ENCODE data around the gene EPHA4. TPM values are rescaled to one million over a fixed set of nuclear protein-coding genes. Genes with fewer than 3 reads are reported as not detected.
A peak's percentile ranks its signal among the peaks of the same experiment; 100 is the strongest.

EPHA4 gene
- 111 and 132 TPM in 2 replicates for total RNA-seq (2012; rRNA removed)
- polyA plus RNA-seq (2012; rRNA removed): 30.7 and 36.9 TPM in 2 replicates
- polyA plus RNA-seq (2012; cell fraction: cytosol; rRNA removed): 17.3 and 20.6 TPM in 2 replicates
- polyA plus RNA-seq (2012; cell fraction: nucleus; rRNA removed; ENCODE audit: low replicate concordance): 25.9 and 75.6 TPM in 2 replicates
- Bru-seq, nascent RNA: percentile 91 among the genes with signal in this experiment
- BruChase-seq, experiment 1, labeled RNA remaining after a 6-hour chase: percentile 74 among the genes with signal in this experiment
- BruChase-seq, experiment 2, labeled RNA remaining after a 2-hour chase: percentile 81 among the genes with signal in this experiment
- long read RNA-seq, partial matches to known transcripts: 22 of 29 reads
- long read RNA-seq, other reads (novel, unspliced or antisense): 4 of 29 reads

DNA sequence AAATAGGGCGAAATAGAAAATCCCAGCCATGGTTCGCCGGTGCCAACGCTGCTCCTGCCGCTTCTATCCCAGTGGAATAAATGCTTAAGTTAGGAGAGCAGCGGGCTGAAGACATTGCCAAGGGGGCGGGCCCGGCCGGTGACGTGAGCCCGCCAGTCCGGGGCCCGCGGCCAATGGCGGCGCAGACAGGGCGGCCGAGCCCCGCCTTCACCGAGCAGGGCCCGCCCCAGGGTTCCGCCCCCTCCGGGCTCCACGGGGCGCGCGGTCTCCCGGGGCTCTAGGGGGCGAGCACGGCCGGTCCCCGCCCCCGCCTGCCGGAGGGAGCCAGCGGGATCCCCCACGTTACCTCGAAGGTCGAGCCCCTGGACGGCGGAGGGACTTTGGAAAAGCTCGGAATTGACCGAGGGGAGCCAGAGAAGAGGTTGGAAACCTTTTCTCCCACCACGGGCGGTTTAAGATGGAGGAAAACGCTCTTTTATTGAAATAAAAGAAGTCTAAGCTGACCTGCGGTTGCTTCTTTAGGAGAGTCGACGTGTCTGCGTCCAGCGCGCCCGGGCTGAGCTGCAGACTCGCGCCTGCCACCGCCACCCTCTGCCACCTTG is at the start of gene EPHA4:
Gene EPHA4 (minus strand): TSS at position 86 of the 602 bp plus-strand sequence. CDS start 56 bp downstream, at position 30.
- Histone ChIP-seq H3K9ac (ENCODE audit: low read depth, low read length) (peak within 1 kb of the TSS; percentile 86), H3K27me3 (ENCODE audit: control insufficient read depth, insufficient read depth, low read length) (no peaks in the 10 kb centered on the region)

More for the DNA sequence above, at the start of gene EPHA4:
- H2AFZ ChIP-seq (replicated peaks; ENCODE audit: low read length, poor library complexity): peak within 1 kb of the TSS; percentile 97
- TF ChIP-seq POLR2A (IDR thresholded peaks at IDR 0.05; ENCODE audit: low read depth, low read length) (peak; percentile 98), MXI1 (IDR thresholded peaks at IDR 0.05; ENCODE audit: borderline replicate concordance, low read depth, low read length) (peak; percentile 70; the same call in 1 of the 2 replicates)
- TF ChIP-seq, protein P1, sequence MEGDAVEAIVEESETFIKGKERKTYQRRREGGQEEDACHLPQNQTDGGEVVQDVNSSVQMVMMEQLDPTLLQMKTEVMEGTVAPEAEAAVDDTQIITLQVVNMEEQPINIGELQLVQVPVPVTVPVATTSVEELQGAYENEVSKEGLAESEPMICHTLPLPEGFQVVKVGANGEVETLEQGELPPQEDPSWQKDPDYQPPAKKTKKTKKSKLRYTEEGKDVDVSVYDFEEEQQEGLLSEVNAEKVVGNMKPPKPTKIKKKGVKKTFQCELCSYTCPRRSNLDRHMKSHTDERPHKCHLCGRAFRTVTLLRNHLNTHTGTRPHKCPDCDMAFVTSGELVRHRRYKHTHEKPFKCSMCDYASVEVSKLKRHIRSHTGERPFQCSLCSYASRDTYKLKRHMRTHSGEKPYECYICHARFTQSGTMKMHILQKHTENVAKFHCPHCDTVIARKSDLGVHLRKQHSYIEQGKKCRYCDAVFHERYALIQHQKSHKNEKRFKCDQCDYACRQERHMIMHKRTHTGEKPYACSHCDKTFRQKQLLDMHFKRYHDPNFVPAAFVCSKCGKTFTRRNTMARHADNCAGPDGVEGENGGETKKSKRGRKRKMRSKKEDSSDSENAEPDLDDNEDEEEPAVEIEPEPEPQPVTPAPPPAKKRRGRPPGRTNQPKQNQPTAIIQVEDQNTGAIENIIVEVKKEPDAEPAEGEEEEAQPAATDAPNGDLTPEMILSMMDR (conservative IDR thresholded peaks at IDR 0.05; ENCODE audit: low read depth, low read length): peak; percentile 33; the same call in 1 of the 2 replicates
- TF ChIP-seq, protein P2, sequence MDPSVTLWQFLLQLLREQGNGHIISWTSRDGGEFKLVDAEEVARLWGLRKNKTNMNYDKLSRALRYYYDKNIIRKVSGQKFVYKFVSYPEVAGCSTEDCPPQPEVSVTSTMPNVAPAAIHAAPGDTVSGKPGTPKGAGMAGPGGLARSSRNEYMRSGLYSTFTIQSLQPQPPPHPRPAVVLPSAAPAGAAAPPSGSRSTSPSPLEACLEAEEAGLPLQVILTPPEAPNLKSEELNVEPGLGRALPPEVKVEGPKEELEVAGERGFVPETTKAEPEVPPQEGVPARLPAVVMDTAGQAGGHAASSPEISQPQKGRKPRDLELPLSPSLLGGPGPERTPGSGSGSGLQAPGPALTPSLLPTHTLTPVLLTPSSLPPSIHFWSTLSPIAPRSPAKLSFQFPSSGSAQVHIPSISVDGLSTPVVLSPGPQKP (IDR thresholded peaks at IDR 0.05; ENCODE audit: borderline replicate concordance, low read depth, low read length): no peak
- intact Hi-C loops (cut with micrococcal nuclease) (loop anchor here (2.0 to 10.0 kb wide), 16 partner anchors 115 to 1930 kb away; no protein-coding TSS in a partner anchor), dilution Hi-C loops (cut with HindIII; ENCODE audit: low sequenced_read_pairs, unreplicated experiment) (no loop called here), in situ Hi-C loops (cut with MboI; ENCODE audit: low sequenced_read_pairs) (loop anchor here (5.0 to 10.0 kb wide), 3 partner anchors 878 to 1845 kb away; no protein-coding TSS in a partner anchor)
- peak within 1 kb of the TSS; percentile 6 to 59; a peak in 2 of 4 replicates for H4K8ac ChIP-seq (ENCODE audit: low read depth in 2 of 2, low read length in 2 of 2)
- 0% methylated on average over 15 of the region's 55 CpGs; no CpG with 5 or more reads in 1 of the 2 experiments for WGBS, 2 experiments (ENCODE audit: extremely low coverage in 2 of 2, insufficient read length in 1 of 2)
- H2BK5ac ChIP-seq (ENCODE audit: low read depth, low read length, poor library complexity, severe bottlenecking): peak within 1 kb of the TSS; percentile 56
- H4K5ac ChIP-seq (ENCODE audit: low read depth, low read length): peak within 1 kb of the TSS; percentile 11; the same call in 1 of the 2 replicates
- H3K9me3 ChIP-seq (ENCODE audit: control insufficient read depth, insufficient read depth, low read length): no peaks in the 10 kb centered on the region
- BruUV-seq (replicated peaks): no TSS peak
- peak within 1 kb of the TSS; percentile 79 for H2BK120ac ChIP-seq (ENCODE audit: low read depth, low read length)
- peak within 1 kb of the TSS; percentile 84 for H3K27ac ChIP-seq (ENCODE audit: insufficient read depth, low read length)
- H3K36me3 ChIP-seq (ENCODE audit: control insufficient read depth, insufficient read depth, low read length): peaks cover 1% of the 10 kb centered on the region; the same call in 1 of the 2 replicates
- H3K56ac ChIP-seq (ENCODE audit: extremely low read depth, insufficient read depth, low read length): peak within 1 kb of the TSS; percentile 39
- H2AK5ac ChIP-seq (ENCODE audit: low read depth, low read length): peak within 1 kb of the TSS; percentile 69
- H3K14ac ChIP-seq (replicated peaks; ENCODE audit: low read depth, low read length): peak within 1 kb of the TSS; percentile 42
- H3K4me1 ChIP-seq (ENCODE audit: control insufficient read depth, insufficient read depth, low read length): peaks cover 3% of the 10 kb centered on the region
- H3K79me1 ChIP-seq (ENCODE audit: low read depth in 1 of 2, low read length in 2 of 2): peaks cover 11 to 33% of the 10 kb centered on the region in 2 experiments; a peak in 3 of 4 replicates
- no peak within 1 kb of the TSS; the same call in 1 of the 2 replicates for H2BK20ac ChIP-seq (ENCODE audit: low read depth, low read length)
- peak; percentile 86 for ATAC-seq (ENCODE audit: low read depth)
- peak within 1 kb of the TSS; percentile 92 for H2AK9ac ChIP-seq (replicated peaks; ENCODE audit: low read depth, low read length, poor library complexity)
- peaks cover 10% of the 10 kb centered on the region; the same call in 1 of the 2 replicates for H3K9me1 ChIP-seq (ENCODE audit: insufficient read depth, low read length)
- peak within 1 kb of the TSS; percentile 88 for H3K23ac ChIP-seq (ENCODE audit: low read depth, low read length)
- peak within 1 kb of the TSS; percentile 60 for H4K91ac ChIP-seq (ENCODE audit: insufficient read depth, low read depth, low read length)
- ChIA-PET CTCF (interaction anchor here (1.1 to 2.0 kb wide), 2 partner anchors 725 to 1467 kb away, joined by 3 to 9 read pairs; no protein-coding TSS in a partner anchor), POLR2A (ENCODE audit: unreplicated experiment) (interaction anchor here (0.5 kb wide), 1 partner anchor 65 kb away, joined by 3 read pairs; no protein-coding TSS in a partner anchor)
- H2BK15ac ChIP-seq (ENCODE audit: low read depth, low read length): peak within 1 kb of the TSS; percentile 68; the same call in 1 of the 3 replicates
- H3K18ac ChIP-seq (ENCODE audit: low read depth, low read length): peak within 1 kb of the TSS; percentile 65; the same call in 1 of the 2 replicates
- peaks cover 23% of the 10 kb centered on the region for H4K20me1 ChIP-seq (ENCODE audit: insufficient read depth, low read length)
- peak within 1 kb of the TSS; percentile 78 for H3K4ac ChIP-seq (ENCODE audit: low read depth, low read length)
- H3K4me2 ChIP-seq (ENCODE audit: low read depth, low read length): peak within 1 kb of the TSS; percentile 98
- DNase-seq: peak; percentile 88
- peak within 1 kb of the TSS; percentile 92 for H3K4me3 ChIP-seq (ENCODE audit: insufficient read depth, low read depth, low read length)
